Sigmoid colon (tissue), 4 donors: ENCODE data around the gene SNRNP48.

Source experiments
- CTCF ChIP-seq, 4 experiments: fragments of 450-650 bp in 3 of 4; fragments of 200-600 bp in 1 of 4; IDR thresholded peaks; one replicate each; pipeline ENCODE4 v1.5.1; 2016 to 2019; ENCODE audit warnings: antibody characterized with exemption in 4 of 4, mild to moderate bottlenecking in 3 of 4, moderate library complexity in 2 of 4
- POLR2A ChIP-seq, 2 donors: fragments of 450-650 bp; IDR thresholded peaks; one replicate each; pipeline ENCODE4 v1.6.1; 2016; ENCODE audit warnings: antibody characterized with exemption in 2 of 2, mild to moderate bottlenecking in 2 of 2, moderate library complexity in 2 of 2
- POLR2AphosphoS5 ChIP-seq, 4 donors: sonication (generic); formaldehyde crosslinking; IDR thresholded peaks; one replicate each; pipeline ENCODE4 v1.6.1; 2017; ENCODE audit warnings: antibody characterized with exemption in 4 of 4

- TF ChIP-seq CTCF (IDR thresholded peaks at IDR 0.05) = no peak
- TF ChIP-seq POLR2A (IDR thresholded peaks at IDR 0.05) = no peak
- no peak for TF ChIP-seq POLR2AphosphoS5 (IDR thresholded peaks at IDR 0.05)
Measured at GRCh38 chr6:7656355-7656754, 66.4 kb downstream of the SNRNP48 start.
